COLO829 (cell line): Measurements from ENCODE around the gene RASL12.
A peak's percentile ranks its signal among the peaks of the same experiment; 100 is the strongest.
"Not testable (repeated sequence)": the region's sequence is repeated elsewhere in the genome, so short reads cannot be mapped to it uniquely, and the experiment has no call there.

Experiments
- DNase-seq: peaks from one replicate; pipeline ENCODE4 v3.0.0; 2012; ENCODE audit warnings: low spot score

The RASL12 gene

DNA sequence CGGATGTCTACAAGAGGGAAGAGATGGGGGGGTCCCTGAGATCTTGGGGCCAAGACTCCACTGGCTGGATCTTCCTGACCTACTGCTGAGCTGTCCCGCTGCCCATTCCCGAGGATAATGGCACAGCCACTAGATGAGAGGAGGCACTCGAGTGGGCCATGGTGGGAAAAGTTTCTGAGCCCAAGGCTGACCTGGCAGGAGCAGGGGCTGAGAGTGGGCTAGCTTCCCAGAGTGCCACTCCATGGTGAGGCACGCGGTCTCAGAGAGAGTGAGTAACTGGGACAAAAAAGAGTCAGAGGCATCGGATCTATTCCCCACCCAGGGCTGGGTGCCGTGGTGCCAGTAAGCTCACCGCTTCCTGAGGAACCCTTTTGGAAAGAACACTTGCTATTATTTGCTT lies 11.7 kb downstream of the RASL12 start:
- DNase-seq, result no peak

DNA sequence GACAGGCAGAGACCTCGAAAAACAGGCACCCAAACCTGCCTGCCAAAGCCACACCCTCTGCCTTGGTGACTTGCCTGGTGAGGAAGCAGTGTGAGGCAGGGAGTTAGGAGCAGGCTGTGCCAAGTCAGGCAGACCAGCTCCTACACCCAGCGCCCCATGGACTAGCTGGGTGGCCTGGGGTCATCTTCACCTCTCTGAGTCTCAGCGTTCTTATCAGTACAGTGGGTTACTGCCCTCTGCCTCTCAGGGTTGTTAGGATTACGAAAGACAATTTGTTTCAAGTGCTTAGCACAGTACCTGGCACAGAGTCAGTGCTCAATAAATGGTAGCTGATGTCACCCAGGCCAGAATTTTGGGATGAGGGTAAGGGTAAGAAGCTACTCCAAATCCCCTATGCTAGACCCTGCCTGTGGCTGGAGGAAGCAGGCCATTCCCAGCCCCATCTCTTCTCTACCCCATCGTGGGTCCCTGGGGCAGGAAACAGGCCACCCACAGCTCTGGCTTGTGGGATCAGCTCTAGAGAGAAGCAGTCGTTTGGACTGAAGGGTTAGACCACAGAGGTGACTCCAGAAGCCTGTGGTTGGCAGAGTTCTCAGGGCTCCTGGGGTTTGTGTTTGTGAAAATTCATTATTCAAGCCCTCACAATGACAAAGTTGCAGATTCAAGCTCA lies 12.5 kb downstream of the RASL12 start:
- DNase-seq, result no peak

DNA sequence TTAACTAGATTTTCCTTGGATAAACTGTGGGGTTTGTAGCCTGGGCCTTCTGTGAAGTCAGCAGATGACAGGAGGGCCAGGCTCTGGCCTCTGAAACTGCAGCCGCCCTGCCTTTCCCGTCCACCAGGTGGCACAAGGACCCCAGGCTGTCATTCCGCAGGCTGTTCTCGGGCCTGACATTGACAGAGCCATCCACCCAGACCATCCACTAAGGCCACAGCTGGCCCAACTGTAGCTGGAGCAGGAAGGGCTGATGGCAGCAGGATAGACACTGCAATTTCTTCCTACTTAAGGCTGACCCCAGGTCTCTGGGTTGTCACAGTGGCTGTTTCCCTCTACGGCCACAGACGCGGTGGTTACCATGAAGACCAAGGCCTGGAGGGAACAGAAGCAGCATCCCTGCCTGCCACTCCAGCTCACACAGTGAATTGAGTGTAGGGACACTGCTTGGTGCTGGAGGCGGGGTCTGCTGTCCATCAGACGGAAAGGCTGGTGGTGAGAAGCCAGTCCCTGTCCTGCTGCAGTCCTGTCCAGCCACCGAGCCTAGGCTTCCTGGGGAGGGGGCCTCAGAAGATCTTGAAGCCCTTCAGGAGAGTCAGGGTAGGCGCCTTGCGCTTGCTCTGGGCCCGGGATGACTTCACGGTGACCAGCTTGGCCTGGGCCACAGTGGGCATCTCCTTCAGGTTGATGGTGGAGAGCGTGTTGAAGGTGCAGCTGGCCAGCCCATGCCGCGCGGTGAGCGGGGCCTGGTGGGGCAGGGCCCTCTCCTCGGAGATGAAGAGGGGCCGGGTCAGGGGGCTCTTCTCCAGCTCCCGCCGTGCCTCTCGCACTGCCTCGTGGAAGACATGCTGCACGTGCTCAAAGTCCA lies 13.2 kb downstream of the RASL12 start:
- peak; percentile 49 for DNase-seq

DNA sequence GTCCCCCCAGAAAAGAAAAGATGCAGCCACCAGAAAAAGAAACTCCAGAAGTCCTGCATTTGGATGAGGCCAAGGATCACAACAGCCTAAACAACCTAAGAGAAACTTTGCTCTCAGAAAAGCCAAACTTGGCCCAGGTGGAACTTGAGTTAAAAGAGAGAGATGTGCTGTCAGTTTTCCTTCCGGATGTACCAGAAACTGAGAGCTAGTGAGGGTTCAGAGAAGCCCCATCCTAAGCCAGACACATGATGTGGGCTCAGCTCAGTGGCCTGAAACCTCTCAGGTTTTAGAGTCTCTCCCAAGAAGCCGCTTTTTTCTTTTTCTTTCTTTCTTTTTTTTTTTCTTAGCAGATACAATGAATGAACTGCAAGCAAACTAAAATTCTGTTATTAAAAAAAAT lies 14.8 kb downstream of the RASL12 start:
- no peak for DNase-seq

DNA sequence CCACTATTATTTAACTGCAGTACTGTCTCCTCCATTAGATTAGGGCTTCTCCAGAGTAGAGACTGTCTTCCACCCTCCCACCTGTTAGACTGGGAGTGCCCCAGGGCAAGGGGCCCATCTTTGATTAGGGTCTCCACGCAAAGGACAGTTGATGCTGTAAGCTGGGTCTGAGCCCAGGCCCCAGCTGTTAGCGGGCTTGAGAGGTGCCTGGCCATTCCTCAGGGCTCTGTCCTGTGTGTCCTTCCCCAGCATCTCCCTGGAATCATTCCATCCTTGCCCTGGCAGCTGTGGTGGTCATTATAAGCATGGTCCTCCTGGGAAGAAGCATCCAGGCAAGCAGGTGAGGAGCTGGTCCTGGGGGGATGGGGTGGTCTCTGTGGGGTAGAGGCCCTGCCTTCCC lies 16.5 kb downstream of the RASL12 start:
- no peak for DNase-seq

DNA sequence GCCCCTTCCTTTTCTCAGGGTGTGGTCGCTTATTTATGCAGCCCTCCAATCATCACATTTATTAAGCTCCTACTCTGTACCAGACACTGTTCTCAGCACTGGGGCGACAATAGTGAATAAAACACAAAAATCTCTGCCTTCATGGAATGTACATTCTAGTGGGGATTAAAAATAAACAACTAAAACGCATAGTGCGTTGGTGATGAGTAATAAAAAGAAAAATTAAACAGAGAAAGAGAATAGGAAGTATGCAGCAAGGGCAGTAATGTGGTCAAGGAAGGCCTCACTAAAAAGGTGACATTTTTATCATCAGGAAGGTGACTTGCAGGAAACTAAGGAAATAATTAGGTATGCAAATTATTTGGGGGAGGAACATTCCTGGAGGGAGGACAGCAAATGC lies 17.5 kb downstream of the RASL12 start:
- DNase-seq, result no peak

DNA sequence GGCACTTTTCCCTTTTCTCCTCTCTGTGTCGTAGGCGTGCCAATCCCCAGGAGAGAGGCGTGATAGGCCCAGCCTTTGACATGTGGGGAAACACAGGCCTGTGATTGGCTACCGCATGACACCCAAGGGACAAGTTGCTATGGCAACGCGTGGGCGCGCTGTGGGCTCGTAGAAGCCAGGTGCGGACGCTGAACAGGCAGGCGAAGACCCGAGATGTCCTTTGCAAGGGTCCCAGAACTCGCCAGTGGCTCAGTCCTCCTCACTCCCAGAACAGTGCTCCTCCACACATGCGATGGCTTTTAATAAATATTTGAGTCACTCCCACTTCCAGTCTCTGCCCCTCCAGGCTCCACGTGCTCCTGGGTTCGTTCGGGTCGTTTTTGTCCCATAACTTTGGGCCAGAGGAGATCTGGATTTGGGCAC lies 18.4 kb downstream of the RASL12 start:
- peak; percentile 92 for DNase-seq

DNA sequence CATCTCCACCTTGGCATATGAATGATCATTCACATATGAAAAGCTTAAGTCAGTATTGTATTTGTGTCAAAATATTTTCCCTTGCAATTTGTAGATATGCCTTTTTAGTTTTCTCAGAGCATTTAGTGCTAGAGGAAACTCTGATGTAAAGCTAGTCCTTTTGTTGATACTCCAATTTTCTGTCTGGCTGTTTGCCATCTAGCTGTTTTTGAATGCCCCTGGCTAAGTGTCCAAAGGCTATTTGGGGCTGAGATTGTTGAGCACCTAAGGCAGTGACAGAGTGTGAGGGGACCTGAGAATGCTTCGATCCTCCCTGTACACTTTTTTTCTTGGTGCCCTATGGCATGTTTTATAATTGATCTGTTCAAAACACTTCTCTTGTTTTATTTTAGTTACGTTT lies 19.6 kb downstream of the RASL12 start:
- no peak for DNase-seq

DNA sequence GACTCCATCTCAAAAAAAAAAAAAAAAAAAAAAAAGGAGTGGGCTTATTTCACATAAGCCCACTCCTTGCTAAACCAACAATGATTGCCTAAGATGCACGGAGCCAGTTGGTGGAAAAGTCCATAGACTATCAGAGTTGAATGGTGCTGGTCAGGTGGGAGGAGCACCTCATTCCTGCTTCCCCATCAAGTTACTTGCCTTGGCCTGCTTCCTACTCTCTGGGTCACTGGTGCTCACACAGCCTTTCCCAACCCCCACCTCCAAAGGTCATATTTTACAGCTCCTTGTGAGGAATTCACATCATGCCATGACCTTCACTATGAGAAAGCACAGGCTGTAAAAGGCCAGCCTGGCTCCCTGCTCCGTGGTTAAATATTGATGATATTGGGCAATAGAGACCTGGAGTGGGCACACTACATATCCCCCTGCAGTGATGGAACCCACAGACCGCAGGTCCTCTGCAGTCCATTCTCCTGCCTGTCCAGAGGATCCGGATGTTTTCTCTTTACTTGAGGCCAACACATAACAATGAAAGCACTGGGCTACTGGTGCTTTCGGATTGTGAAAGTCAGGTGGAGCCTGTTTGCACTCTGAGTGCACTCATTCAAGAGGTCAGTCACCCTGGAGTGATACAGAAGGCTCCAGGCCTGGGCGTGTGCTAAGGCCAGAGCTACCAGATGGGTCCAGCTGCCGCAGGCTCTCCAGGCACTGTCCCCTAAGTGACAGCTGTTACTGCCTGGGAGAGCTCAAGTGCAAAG lies 22.9 kb downstream of the RASL12 start, which contains the start of gene SLC51B:
SLC51B (plus strand) TSS at position 664 of the 758 bp plus-strand sequence. CDS start 4,618 bp downstream, outside the sequence.
- no peak for DNase-seq

DNA sequence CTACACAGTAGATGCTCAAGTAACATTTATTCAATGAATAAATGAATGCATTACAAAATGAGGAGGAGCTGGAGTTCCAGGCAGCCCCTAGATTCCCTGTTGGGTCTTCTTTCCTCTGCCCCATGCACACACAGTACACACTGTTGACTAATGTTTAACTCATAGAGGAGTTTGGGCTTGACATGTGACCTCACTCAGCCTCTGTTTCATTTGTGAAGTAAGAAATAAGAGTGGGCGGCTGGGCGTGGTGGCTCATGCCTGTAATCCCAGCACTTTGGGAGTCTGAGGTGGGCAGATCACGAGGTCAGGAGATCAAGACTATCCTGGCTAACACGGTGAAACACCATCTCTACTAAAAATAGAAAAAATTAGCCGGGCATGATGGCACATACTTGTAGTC lies 23.6 kb downstream of the RASL12 start:
- DNase-seq, result not testable (repeated sequence)

DNA sequence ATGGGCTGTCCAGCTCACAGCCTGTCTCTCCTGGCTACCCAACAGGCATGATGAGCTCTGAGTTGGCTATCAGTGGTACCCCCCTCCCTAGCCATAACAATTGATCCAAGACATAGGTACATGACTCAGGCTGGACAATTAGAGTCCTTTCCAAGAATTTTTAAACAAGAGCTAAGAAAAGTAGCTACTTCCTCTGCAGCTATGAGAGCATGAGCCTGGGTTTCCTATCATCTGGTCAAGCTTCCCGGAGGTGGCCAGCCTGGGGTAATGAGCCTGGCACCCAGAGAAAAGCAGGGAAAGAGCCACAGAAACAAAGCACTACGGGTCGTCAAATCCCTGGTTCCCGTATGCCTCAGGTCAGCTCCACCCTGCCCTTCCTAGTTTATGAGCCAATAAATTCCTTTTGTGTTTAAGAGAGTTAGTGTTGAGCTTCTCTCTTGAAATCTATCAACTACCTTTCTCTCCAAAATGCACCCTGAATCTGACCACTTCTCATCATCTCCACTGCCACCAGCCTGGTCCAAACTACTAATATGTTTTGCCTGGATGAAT lies 24.9 kb downstream of the RASL12 start:
- no peak for DNase-seq

DNA sequence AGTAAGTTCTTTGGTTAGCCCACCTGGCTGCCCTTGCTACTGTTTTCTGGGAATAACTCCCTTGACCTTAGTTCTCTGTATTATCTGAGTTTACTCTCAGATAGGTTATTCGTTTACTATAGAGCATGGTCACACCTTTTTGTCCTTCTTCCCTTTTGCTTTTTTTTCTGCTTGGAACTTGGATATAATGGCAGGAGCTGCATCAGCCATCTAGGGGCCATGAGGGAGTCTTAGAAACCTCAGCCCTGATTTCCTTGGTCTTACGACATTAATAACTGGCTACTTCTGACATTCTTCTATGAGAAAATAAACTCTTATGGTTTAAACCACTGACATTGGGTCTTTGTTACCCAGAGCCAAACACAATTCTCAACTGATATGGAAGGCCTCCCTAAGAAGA lies 26.0 kb downstream of the RASL12 start:
- no peak for DNase-seq

DNA sequence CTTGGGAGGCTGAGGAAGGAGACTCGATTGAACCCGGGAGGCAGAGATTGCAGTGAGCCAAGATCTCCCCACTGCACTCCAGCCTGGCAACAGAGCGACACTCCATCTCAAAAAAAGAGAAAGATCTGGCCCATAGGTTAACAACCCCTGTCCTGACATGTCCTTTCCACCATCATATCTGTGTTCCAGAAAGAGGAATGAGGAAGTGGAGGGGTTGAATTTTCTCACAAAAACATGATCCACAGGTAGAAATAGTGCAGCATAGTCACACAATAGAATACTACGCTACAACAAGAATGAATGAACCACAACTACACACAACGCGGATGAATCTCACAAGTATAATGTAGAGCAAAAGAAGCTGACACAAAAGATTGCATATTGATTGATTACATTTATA lies 27.3 kb downstream of the RASL12 start:
- no peak for DNase-seq

DNA sequence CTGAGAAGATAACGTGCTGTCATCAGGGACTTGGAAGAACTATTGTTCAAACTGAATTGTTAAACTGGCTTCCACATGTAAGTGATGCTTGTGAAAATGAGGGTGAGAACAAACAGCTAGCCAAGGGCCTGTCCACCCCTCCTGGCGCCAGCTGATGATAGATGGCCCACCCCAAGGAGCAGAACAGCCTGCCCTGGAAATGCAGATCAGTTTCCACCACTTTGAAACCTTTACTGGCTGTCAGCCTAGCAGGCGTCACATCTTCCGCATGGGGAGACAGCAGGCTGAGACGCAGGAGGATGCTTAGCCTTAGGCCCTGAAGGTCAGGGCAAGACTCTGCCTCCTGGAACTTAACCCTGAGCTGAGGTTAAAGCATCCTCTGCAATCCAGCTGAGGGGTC lies 29.0 kb downstream of the RASL12 start:
- DNase-seq, result no peak

DNA sequence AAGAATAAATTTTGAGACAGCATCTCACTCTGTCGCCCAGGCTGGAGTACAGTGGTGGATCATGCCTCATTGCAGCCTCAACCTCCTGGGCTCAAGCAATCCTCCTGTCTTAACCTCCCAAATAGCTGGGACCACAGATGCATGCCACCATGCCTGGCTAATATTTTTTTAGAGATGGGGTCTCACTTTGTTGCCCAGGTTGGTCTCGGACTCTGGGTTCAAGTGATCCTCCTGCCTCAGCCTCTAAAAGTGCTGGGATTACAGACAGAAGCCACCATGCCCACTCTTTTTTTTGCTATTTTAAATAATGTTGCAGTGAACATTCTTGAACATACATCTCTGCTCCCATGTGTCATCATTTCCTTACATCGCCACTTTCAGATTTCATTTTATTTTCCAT lies 29.4 kb downstream of the RASL12 start:
- DNase-seq, result no peak

DNA sequence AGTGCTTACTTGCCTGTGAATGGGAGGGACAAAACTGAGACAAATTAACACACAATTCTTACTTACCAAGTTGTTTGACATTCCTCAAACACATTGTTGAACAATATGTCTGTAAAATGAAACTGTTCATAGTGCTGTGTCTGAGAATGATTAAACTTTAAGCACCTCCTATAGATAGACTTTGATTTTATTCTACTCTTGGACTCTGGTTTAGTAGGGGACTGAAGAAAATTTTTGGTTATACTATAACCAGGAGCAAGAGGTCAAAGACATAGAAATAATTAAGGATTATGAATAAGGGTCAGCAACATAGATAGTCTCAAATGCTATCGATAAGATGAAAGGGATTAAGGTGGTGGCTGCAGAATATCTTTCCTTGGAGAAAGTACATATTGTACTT lies 30.5 kb downstream of the RASL12 start:
- DNase-seq, result no peak

DNA sequence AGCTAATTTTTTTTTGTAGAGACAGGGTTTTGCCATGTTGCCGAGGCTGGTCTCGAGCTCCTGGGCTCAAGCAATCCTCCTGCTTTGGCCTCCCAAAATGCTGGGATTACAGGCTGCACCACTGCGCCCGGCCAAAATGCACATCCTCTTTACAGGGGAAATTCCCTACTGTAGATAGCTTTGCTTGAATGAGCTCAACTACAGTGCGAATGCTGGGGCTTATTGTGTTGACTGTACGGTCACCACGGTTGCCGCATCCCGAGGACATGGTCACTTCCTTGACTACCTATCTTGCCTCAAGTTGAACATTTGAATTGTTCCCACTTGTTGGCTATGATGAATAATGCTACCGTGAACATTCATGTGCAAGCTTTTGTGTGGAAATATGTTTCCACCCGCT lies 33.1 kb downstream of the RASL12 start:
- DNase-seq, result no peak

DNA sequence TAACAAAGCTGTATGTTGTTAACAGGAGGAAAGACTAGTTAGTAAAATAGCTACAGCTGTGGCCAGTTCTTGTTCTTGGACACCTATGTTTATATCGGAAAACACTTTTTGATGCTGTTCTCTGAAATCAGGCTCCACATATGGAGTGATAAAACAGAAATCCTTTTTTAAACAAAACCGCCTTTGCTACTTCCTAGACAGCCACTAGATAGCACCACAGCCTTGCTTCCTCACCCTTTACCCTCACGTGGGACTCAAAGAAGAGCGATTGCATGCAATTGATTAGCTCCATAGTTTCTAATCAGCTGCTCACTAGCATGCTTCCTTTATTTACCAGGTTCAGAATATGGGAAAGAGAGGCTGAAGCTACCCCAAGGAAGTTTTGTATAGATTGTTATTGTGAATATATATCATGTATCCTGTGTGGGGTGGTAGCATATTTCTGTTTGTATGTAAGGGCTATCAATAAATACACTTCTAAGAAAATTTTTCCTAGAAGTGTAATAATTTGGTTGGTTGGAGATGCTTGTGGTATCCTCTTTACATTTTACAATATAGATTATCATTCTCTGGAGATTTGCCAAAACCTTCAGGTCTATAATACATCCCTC lies 34.0 kb downstream of the RASL12 start:
- peak; percentile 39 for DNase-seq

DNA sequence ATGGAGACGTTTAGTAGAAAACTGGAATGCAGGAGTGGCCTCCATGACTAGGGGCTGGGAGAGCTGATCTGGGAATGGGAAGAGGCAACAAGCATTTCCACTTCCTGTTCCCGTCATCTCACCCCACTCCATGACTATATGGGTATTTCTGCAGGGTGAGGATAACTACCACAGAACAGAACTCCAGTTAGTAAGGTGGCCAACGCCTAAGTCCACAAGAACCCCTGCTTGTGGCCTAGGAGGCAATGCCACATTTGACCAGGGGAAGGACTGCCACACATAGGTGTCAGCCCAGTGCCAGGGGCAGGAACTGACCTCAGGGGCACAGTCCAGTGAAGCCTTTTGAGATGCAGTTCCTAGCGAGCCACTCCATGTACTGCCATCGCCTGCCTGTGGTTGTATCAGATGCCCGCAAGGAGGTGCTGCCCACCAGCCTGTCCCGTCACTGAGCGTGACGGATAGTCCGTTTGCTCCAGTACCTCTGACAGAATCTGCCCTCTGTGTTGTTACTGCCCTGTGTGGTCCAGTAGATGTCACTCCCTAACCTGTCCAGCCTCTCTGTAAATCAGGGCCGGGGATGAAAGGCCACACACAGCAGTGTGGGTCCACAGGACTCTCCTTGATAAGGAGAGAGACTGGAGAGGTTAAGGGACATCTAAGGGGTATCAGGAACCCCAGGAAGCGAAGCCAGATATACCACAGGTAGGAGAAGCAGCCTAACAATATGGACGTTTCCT lies 34.8 kb downstream of the RASL12 start:
- no peak for DNase-seq

DNA sequence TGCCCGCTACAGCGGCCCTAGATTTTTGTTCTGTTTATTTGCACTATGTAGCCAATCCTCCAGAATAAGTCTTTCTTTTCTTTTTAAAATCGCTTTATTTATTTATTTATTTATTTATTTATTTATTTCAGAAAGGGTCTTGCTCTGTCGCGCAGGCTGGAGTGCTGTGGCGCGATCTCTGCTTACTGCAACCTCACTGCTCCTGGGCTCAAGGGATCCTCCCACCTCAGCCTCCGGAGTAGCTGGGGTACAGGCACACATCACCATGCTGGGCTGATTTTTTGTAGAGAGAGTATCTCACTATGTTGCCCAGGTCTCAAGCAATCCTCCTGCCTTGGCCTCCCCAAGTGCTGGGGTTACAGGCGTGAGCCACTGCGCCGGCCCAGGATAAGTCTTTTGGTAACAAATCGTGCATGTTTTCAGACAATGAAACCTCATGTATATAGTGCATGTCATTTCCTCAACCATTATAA lies 38.0 kb downstream of the RASL12 start:
- no peak for DNase-seq
